H1 (cell line): ENCODE data around the gene LMO2. TPM values are rescaled to one million over a fixed set of nuclear protein-coding genes. Genes with fewer than 3 reads are reported as not detected.

Experiments used
- CREB1 ChIP-seq: IDR thresholded peaks from 2 replicates; pipeline ENCODE4 v1.6.1; 2012; ENCODE audit warnings: inconsistent platforms
- CTBP2 ChIP-seq: IDR thresholded peaks from 2 replicates; pipeline ENCODE4 v1.7.0; 2011; ENCODE audit warnings: borderline replicate concordance, mild to moderate bottlenecking, moderate library complexity, mixed read lengths, low read length; ENCODE audit not compliant: insufficient read depth, insufficient read length
- EZH2 ChIP-seq: fragments of 200-600 bp; sonication (generic); IDR thresholded peaks from 2 replicates; pipeline ENCODE4 v1.7.1; 2012; ENCODE audit warnings: low read depth, mild to moderate bottlenecking, moderate library complexity, low read length, inconsistent platforms; ENCODE audit not compliant: severe bottlenecking
- FOSL1 ChIP-seq: IDR thresholded peaks from 2 replicates; pipeline ENCODE4 v1.6.1; 2011; ENCODE audit warnings: mild to moderate bottlenecking, low read depth, low read length, moderate library complexity; ENCODE audit not compliant: insufficient read depth
- JUN ChIP-seq: IDR thresholded peaks from 2 replicates; pipeline ENCODE4 v1.6.1; 2011; ENCODE audit warnings: low read depth, mild to moderate bottlenecking, improper control_type of control experiment, low read length
- NANOG ChIP-seq: IDR thresholded peaks from 2 replicates; pipeline ENCODE4 v1.6.1; 2011; ENCODE audit warnings: low read length, low read depth, mild to moderate bottlenecking, inconsistent platforms; ENCODE audit not compliant: insufficient read depth, poor library complexity, severe bottlenecking
- SRF ChIP-seq: IDR thresholded peaks from 2 replicates; pipeline ENCODE4 v1.6.1; 2011; ENCODE audit warnings: mild to moderate bottlenecking, low read depth, low read length, moderate library complexity
- TBP ChIP-seq: IDR thresholded peaks from 2 replicates; pipeline ENCODE4 v1.6.1; 2011; ENCODE audit warnings: low read depth, low read length, improper control_type of control experiment
- TEAD4 ChIP-seq: IDR thresholded peaks from 2 replicates; pipeline ENCODE4 v1.6.1; 2012; ENCODE audit warnings: low read depth, low read length, inconsistent platforms, mixed read lengths
- YY1 ChIP-seq: IDR thresholded peaks from 2 replicates; pipeline ENCODE4 v1.6.1; 2011; ENCODE audit warnings: low read depth, mild to moderate bottlenecking, low read length
- polyA plus RNA-seq, 7 experiments: library from polyadenylated mRNA; depleted of rRNA in 3 of 7; stranded (reverse) in 5 of 7; unstranded in 2 of 7; fragments of >200 nt in 5 of 7; fragments of 200-250 nt in 2 of 7; gene quantifications; 1 replicate in 5 of 7; 2 replicates in 1 of 7; 4 replicates in 1 of 7; pipeline versions ENCODE4 v1.2.1 to v1.2.3, GENCODE V29; 2011 to 2013; ENCODE audit warnings: missing spikeins in 2 of 7, mixed read lengths in 2 of 7
- total RNA-seq: library from RNA; stranded (reverse); fragmentation: NEBNext Ultra II Directional; extraction: Animal tissue kit (Norgen Biotek cat#: 25700); gene quantifications from 2 replicates; pipeline ENCODE4 v1.2.1, GENCODE V29; 2021
- TF ChIP-seq, protein P1 (sequence below): fragments of 300-600 bp; sonication (generic); IDR thresholded peaks from 2 replicates; pipeline ENCODE4 v1.7.1; 2012; ENCODE audit warnings: low read length, moderate library complexity, mild to moderate bottlenecking, inconsistent platforms; ENCODE audit not compliant: insufficient replicate concordance
- TF ChIP-seq, protein P2 (sequence below): IDR thresholded peaks from 2 replicates; pipeline ENCODE4 v1.6.1; 2012; ENCODE audit warnings: inconsistent platforms

LMO2 gene
- total and polyA plus RNA-seq, 2 of the 8 experiments (the other 6 are each of a cell fraction or from before 2014, with no cell fraction given): 1.6 to 2.7 TPM

DNA sequence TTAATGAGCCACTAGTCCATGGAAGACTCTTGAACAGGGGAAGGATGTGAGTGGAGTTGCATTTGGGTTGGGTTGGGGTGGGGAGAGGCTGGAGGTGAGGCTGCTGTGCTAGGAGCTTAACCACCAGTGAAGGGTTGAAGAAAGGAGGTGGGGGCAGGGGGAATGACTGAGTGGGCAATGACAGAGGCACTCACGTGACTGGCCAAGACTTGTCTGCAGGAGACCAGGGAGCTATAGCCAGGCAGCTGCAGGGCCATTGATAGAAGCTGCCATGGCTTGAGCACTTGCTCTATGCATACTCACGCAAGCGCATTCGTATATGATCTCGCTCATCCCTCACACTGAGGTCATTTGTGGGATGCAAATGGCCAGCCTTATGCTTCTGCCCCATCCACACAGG, 4.0 kb downstream of the LMO2 start (continued):
- TF ChIP-seq, protein P1, sequence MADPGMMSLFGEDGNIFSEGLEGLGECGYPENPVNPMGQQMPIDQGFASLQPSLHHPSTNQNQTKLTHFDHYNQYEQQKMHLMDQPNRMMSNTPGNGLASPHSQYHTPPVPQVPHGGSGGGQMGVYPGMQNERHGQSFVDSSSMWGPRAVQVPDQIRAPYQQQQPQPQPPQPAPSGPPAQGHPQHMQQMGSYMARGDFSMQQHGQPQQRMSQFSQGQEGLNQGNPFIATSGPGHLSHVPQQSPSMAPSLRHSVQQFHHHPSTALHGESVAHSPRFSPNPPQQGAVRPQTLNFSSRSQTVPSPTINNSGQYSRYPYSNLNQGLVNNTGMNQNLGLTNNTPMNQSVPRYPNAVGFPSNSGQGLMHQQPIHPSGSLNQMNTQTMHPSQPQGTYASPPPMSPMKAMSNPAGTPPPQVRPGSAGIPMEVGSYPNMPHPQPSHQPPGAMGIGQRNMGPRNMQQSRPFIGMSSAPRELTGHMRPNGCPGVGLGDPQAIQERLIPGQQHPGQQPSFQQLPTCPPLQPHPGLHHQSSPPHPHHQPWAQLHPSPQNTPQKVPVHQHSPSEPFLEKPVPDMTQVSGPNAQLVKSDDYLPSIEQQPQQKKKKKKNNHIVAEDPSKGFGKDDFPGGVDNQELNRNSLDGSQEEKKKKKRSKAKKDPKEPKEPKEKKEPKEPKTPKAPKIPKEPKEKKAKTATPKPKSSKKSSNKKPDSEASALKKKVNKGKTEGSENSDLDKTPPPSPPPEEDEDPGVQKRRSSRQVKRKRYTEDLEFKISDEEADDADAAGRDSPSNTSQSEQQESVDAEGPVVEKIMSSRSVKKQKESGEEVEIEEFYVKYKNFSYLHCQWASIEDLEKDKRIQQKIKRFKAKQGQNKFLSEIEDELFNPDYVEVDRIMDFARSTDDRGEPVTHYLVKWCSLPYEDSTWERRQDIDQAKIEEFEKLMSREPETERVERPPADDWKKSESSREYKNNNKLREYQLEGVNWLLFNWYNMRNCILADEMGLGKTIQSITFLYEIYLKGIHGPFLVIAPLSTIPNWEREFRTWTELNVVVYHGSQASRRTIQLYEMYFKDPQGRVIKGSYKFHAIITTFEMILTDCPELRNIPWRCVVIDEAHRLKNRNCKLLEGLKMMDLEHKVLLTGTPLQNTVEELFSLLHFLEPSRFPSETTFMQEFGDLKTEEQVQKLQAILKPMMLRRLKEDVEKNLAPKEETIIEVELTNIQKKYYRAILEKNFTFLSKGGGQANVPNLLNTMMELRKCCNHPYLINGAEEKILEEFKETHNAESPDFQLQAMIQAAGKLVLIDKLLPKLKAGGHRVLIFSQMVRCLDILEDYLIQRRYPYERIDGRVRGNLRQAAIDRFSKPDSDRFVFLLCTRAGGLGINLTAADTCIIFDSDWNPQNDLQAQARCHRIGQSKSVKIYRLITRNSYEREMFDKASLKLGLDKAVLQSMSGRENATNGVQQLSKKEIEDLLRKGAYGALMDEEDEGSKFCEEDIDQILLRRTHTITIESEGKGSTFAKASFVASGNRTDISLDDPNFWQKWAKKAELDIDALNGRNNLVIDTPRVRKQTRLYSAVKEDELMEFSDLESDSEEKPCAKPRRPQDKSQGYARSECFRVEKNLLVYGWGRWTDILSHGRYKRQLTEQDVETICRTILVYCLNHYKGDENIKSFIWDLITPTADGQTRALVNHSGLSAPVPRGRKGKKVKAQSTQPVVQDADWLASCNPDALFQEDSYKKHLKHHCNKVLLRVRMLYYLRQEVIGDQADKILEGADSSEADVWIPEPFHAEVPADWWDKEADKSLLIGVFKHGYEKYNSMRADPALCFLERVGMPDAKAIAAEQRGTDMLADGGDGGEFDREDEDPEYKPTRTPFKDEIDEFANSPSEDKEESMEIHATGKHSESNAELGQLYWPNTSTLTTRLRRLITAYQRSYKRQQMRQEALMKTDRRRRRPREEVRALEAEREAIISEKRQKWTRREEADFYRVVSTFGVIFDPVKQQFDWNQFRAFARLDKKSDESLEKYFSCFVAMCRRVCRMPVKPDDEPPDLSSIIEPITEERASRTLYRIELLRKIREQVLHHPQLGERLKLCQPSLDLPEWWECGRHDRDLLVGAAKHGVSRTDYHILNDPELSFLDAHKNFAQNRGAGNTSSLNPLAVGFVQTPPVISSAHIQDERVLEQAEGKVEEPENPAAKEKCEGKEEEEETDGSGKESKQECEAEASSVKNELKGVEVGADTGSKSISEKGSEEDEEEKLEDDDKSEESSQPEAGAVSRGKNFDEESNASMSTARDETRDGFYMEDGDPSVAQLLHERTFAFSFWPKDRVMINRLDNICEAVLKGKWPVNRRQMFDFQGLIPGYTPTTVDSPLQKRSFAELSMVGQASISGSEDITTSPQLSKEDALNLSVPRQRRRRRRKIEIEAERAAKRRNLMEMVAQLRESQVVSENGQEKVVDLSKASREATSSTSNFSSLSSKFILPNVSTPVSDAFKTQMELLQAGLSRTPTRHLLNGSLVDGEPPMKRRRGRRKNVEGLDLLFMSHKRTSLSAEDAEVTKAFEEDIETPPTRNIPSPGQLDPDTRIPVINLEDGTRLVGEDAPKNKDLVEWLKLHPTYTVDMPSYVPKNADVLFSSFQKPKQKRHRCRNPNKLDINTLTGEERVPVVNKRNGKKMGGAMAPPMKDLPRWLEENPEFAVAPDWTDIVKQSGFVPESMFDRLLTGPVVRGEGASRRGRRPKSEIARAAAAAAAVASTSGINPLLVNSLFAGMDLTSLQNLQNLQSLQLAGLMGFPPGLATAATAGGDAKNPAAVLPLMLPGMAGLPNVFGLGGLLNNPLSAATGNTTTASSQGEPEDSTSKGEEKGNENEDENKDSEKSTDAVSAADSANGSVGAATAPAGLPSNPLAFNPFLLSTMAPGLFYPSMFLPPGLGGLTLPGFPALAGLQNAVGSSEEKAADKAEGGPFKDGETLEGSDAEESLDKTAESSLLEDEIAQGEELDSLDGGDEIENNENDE: no peak
- TF ChIP-seq YY1: no peak
- no peak for TF ChIP-seq FOSL1
- TF ChIP-seq, protein P2, sequence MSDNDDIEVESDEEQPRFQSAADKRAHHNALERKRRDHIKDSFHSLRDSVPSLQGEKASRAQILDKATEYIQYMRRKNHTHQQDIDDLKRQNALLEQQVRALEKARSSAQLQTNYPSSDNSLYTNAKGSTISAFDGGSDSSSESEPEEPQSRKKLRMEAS: no peak
- TF ChIP-seq JUN: no peak
- TF ChIP-seq NANOG: no peak
- no peak for TF ChIP-seq CTBP2
- TF ChIP-seq SRF: no peak
- no peak for TF ChIP-seq TEAD4
- TF ChIP-seq CREB1: no peak
- TF ChIP-seq TBP: no peak
- no peak for TF ChIP-seq EZH2
